Measurements from ENCODE around the gene TNFAIP8L1.
"Not testable (repeated sequence)": the region's sequence is repeated elsewhere in the genome, so short reads cannot be mapped to it uniquely, and the experiment has no call there.

The TNFAIP8L1 gene

DNA sequence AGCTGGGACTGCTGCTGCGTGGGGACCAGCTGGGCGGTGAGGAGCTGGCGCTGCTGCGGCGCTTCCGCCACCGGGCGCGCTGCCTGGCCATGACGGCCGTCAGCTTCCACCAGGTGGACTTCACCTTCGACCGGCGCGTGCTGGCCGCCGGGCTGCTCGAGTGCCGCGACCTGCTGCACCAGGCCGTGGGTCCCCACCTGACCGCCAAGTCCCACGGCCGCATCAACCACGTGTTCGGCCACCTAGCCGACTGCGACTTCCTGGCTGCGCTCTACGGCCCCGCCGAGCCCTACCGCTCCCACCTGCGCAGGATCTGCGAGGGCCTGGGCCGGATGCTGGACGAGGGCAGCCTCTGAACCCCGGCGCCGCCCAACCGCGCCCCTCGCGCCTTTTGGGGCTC lies 12.8 kb downstream of the TNFAIP8L1 start:
- no peak for DNase-seq

DNA sequence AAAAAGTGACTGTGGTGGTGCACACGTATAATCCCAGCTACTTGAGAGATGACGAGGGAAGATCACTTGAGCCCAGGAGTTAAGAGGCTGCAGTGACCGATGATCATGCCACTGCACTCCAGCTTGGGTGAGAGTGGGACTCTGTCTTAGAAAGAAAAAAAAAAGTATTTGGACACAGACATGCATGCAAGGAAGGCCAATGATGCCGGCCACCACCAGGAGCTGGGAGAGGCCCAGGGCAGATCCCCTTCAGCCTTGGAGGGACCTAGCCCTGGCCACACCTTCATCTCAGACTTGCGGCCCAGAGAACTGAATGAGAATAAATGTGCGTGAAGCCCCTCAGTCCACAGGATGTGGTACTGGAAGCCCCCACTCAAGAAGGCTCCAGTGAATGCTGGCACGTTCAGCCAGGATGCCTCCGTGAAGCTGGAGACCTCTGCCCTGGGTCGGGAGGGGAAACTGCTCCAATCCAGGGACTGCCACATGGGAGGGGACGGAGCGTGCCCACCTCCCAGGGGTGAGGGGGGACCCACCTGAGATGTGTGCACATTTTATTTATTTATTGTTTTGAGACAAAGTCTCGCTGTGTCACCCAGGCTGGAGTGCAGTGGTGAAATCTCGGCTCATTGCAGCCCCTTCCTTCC lies 14.6 kb downstream of the TNFAIP8L1 start:
- DNase-seq, result no peak

DNA sequence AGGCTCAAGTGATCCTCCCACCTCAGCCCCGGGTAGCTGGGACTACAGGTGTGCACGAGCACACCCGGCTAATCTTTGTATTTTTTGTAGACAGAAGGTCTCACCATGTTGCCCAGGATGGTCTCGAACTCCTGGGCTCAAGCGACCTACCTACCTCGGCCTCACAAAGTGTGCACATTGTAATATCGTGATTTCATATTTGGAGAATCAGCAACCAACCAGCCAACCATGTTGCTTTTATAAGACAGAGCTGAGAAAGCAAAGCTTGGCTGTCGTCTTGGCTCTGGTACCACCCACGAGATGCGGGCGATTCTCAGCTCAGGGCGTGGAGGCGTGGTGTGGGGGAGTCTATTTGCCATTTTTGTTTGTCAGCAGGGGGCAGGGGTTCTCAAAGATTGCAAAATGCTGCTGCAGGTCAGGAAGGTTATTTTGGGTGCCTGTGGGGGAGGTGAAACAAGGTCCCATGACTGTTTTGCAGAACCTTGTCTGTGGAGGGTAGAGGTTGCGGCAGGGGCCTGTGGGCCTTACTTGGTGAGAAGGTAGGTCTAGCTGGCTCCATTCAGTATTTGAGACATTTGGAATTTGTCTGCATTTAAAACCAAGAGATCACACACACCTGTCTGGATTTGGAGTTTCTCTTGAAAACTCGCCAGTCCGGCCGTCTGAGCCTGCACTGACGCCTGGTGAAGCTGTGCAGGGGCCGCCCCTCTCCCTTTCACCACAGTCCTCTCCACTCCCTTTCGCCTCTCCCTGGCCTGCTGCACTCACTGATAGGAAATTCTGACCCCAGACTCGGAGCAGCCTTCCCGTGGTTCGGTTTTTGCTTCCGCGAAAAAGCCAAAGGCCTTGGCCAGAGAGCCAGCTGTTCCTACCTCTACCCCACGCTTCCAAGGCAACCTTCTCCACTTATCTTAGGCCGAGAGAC lies 15.4 kb downstream of the TNFAIP8L1 start:
- DNase-seq, result no peak

DNA sequence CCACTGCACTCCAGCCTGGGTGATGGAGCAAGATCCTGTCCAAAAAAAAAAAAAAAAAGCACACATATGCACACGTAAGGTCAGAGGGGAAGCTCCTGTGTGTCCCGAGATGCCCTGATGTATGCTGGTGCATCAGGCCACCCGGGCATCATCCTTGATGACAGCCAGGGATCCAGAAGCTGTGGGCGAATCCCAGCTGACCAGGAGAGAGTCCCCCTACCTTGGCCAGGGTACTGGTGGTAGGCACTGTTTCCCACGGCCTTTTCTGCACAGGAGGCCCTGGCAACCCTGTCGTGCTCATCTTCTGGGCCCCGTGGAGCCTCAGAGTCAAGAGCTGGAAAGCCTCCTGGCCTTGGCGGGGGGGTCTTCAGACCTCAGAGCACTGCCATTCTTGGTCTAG lies 16.8 kb downstream of the TNFAIP8L1 start:
- DNase-seq, result no peak

DNA sequence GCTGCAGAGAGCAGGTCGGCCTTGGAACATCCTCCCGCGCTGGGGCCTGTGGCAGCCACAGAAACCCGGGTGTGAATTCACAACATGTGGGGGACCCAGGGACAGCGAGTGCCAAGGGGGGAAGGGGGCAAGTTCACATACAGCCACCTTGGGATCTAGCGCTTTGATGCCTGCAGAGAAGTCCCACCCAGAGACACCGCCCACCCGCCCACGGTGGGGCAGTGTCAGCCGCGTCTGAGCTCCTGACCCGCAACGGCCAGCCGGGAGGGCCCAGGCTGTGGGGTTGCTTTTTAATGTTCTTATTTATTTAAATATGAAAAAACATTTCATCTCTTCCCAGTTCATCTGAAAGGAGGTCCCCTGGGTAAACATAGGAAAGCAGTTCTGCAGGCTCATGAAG lies 17.9 kb downstream of the TNFAIP8L1 start:
- no peak for DNase-seq

DNA sequence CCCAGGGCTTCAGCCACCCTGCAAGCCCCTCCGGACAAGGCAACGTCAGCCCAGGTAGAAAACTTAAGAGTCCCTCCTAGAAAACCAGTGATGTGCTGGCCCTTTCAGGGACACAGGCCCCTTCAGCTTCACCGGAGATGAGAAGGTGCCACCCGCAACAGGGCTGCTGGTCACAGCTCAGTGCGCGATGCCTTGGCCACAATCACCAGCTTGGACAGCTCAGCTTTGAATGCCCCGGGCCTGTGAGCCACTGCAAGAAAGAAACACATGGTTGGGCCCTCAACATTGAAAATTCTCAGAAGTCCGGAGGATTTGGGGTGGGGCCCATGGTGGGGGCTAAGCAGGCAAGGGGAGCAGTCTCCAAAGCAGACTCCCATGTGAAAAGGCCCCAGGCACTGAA lies 18.5 kb downstream of the TNFAIP8L1 start:
- no peak for DNase-seq

DNA sequence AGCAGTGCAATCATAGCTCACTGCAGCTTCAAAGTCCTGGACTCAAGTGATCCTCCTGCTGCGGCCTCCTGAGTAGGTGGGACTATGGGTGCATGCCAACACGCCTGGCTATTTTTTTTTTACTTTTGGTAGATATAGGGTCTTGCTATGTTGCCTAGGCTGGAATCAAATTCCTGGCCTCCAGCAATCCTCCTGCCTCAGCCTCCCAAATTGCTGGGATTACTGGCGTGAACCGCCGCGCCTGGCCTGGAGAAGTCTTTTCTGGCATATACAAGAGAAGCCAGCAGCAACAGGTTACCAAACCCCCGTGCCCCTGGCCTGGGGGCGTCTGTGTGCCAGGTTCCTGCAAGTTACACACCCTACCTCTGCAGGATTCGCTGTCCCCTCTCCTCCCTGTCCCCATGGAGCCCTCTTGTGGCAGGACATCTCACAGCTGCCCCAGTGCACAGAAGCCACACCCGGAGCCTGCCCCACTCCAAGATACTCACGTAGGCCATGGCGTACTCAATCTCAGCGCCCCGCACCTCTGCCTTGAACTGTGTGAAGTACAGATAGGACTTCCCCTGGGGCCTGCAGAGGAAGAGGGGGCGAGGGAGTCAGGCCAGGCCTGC lies 21.0 kb downstream of the TNFAIP8L1 start:
- no peak for DNase-seq

DNA sequence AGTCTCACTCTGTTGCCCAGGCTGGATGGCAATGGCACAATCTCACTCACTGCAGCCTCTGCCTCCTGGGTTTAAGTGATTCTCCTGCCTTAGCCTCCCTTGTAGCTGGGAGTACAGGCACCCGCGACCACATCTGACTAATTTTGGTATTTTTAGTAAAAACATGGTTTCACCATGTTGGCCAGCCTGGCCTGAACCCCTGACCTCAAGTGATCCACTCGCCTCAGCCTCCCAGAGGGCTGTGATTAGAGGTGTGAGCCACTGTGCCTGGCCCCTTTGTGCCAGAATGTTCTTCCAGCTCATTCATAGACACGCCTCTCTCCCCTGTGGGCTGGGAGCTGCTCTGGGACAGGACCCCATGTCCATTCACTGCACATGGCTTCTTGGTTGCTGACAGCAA lies 21.7 kb downstream of the TNFAIP8L1 start:
- no peak for DNase-seq

DNA sequence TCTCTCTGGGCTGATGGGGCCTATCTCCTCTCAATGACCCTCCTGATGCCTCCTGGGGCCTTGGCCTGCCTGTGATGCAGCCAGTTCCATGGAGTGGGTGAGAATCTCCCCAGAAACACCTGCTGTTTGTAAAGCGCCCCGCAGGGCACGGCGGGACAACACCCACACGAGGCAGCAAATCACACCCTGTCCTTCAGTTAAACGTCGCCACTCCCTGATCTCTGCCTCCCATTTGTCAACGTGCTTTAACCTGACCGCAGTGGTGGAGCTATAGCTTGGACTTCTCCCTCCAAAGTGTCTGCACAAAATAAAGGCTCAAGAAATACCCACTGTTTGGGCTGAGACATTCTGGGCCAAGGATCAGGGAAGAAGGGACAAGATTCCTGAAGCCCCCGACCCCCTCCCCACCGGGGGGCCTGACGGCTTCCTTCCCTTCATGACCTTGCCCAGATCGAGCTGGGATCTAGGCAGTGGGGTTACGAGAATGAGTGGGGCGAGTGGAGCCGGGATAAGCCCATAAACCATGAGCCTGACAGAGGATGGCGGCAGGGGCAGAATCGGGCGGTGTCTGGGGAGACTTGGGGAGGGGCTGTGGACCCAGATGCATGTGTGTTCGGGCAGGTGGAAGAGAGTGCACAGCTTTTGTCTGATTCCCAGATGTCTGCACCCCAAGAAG lies 22.8 kb downstream of the TNFAIP8L1 start:
- no peak for DNase-seq

DNA sequence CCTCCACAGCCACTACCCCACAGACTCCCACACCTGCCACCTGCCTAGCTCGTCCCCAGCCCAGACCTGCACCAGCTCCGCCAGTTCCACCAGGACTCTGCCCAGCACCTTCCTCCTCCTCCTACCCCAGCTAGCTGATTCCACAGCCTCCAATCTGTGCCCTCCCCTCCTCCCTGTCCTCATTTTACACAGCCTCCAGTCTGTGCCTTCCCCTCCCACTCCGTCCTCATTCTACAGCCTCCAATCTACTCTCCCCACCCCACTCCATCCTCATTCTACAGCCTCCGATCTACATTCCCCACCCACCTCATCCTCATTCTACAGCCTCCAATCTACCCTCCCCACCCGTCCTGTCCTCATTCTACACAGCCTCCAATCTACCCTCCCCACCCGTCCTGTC lies 23.5 kb downstream of the TNFAIP8L1 start:
- no peak for DNase-seq

DNA sequence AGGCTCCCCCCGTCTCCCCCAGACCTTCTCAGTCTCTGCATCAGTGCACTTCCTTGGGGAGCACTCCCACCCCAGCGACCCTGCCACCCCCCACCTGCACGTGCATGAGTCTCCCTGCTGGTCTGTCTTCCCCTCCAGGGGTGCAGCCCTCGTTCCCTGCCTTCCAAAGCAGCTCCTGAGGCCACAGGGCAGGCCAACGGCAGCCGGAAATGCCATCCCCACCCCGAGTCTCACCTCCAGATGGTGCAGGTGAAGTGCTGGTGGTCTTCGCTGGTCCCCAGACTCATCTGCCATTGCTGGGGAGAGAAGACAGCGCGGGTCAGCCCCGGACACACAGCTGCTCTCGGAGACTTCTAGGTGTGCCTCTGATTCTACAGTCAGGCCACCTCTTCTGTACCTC lies 25.3 kb downstream of the TNFAIP8L1 start:
- DNase-seq, result no peak

DNA sequence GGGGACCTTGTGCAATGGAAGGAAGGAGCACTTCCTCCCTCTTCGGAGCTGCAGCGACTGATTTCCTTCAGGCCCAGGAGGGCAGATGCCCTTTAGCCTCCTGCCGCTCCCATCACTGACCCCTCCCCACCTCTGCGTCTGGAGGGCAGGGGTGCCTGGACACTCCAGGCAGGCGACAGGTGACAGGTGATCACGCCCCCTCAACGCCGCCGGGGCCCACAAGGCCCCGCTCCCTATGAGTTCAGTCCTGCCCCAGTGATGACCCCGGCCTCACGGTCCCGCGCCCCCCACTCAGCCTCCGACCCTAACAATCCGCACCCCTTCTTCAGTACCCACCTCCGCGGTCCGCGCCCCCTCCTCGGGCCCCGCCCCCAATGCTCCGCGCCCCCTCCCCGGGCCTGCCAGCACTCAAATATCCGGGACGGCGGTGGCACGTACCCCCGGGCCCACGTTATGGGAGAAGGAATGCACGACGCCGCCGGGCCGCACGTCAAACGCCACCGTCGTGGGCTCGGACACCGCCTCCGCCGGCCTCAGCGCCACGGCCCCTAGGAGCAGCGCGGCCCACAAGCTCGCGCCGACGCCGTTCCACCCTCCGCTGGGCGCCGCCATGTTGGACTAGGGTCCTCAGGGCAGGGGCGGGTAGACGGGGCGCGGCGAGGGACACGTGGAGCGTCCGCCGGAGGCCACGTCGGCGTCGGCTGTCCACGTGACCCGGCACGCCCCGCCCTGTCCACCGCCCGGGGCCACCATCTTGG lies 30.6 kb downstream of the TNFAIP8L1 start, which contains the start of gene MYDGF:
Gene MYDGF (minus strand): TSS at position 620 of the 758 bp plus-strand sequence. CDS start 8 bp downstream, at position 612.
- peak; percentile 77 for DNase-seq

DNA sequence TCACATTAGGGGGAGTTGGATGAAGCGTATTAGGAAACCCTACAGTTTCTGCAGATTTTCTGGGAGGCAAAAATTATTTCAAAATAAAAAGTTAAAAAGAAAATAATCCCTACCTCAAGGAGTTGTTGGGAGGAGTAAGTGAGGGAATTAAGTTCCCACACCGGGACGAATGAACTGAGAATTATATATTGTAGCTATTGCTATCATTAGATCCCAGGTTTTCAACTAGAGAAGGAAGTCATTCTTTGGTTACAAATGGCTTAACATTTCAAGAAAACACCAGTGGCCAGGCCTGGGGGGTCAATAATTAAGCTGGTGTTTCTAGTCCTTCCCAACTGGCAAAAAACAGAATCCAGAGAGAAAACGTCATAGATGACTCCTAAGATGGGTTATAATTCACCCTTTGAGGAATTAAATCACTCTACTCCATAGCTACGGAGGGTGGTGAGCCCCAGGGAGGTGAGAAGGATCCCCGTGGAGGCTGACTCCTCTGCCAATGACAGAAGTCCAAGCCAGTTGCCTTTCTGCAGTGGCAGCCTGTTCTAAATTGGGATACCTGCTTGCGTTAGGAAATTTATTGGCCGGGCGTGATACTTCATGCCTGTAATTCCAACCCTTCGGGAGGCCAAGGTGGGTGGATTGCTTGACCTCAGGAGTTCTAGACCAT lies 32.0 kb downstream of the TNFAIP8L1 start:
- no peak for DNase-seq

DNA sequence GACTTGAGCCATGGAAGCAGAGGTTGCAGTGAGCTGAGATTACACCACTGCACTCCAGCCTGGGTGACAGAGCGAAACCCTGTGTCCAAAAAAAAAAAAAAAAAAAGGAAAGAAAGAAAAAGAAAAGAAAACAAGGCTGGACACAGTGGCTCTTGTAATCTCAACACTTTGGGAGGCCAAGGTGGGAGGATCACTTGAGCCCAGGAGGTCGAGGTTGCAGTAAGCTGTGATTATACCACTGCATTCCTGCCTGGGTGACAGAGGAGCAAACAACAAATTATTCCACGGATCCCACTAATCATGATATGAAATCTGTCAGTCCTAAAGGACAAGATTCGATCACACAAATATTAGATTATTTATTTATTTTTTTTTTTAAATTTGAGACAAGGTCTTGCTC lies 33.9 kb downstream of the TNFAIP8L1 start:
- no peak for DNase-seq

DNA sequence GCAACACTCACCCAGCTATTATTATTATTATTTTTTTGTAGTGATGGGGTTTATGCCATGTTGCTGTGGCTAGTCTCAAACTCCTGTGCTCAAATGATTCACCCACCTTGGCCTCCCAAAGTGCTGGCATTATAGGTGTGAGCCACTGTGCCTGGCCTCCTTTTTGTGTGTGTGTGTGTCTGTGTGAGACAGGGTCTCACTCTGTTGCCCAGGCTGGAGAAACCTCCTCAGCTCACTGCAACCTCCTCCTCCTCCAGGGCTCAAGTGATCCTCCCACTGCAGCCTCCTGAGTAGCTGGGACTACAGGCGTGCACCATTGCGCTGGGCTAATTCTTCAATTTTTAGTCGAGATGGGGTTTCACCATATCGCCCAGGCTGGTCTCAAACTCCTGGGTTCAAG lies 34.4 kb downstream of the TNFAIP8L1 start:
- no peak for DNase-seq

DNA sequence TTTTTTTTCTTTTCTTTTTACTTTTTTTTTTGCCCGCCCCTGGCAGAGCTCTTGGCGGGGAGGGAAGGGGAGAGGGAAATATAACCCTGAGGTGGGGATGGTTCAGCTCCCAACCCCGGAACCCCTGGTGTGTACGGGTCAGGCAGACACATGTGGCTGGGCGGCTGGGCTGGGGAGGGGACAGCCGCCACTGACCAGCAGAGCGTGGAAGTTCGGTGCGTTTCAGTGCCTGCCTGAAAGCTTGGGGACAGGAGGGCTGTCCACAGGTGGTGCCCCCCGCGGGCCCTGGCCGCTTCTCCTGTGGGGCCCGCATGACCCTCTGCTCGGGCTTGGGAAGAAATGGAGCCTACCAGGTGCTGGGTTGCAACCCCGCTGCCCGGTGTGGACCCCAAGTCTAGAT lies 36.0 kb downstream of the TNFAIP8L1 start:
- no peak for DNase-seq

DNA sequence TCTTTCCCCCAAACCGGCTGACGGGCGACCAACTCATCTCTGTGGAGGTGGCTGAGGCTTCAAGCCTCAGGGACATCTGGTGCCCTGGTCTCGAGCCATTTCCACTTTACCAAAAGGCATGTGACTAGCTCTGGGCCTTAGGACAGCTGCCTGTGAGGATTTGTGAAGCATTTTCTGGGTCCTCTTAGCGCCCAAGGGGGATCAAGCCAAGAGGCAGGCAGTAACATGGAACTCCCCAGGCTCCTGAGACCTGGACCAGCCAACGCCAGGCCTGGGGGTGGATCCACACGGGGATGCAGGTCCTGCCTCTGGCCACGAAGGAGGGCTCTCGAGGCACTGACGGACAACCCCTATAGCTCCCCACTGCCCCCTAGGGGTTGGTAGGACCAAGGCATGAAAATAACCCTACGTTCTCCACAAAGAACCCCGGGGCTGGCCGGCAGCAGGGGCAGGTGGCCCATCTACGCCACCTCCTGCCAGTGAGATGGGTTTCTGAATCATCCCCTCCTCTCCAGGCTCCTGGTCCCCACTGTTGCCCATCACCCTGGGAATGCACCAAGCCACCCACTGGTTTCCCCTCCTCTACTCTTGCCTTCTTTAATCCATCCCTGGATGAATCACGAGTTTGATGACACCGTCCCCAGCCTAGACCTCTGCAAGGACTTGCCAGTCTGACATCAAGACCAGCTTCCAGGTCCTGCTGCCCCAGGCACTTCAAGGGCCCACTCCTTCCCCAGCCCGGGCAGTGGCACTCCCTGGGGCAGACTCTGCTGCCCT lies 37.8 kb downstream of the TNFAIP8L1 start:
- no peak for DNase-seq

DNA sequence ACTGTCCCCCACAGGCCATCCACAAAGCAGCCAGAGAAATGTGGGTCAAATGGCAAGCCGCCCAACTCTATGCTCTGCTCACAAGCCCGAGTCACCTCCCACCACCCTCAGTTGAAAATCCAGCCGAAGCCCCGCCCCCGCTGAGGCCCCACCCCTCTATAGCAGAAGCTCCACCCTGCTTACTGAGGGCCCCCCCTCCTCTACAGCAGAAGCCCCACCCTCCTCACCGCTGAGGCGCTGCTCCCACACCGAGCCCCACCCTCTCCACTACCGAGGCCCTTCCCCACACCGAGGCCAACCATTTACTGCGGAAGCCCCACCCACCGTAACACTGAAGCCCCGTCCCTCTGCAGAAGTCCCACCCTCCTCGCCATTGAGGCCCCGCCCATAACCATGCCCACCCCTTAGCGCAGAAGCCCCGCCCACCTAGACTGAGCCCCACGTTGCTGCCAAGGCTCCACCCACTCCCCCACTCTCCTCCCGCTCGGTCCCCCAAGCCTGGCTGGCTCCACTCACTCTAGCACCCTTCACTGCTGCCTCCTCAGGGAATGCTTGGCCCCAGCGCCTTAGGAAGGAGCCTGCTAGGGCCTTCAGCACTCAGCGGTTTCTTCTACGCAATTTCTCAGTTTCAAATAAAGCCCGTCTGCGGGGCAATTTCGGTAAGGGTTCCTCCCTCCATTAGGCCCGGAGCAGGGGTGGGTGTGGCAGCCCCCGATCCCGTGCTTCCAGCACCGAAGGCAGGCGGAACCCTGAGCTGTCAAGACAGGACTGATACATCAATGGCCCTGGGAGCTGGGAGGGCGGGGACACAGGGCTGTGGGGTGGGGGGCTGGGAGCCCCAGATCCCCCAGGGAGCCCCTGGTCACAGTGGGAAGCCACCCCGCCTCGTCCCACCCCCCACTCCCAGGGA lies 39.8 kb downstream of the TNFAIP8L1 start:
- DNase-seq, result no peak

DNA sequence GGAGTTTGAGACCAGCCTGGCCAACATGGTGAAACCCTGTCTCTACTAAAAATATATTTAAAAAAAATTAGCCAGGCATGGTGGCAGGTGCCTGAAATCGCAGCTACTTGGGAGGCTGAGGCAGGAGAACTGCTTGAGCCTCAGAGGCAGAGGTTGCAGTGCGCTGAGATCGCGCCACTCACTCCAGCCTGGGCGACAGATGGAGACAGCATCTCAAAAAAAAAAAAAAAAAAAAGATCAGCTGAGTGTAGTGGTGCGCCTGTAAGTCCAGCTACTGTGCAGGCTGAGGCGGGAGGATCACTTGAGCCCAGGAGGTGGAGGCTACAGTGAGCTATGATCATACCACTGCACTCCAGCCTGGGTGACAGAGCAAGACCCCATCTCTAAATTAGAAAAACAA lies 40.7 kb downstream of the TNFAIP8L1 start:
- DNase-seq, result not testable (repeated sequence)
